MM.1S (cell line): ENCODE data around the gene RTRAF.

Experiments
- EZH2 ChIP-seq: fragments of 300-600 bp; sonication (generic); optimal IDR thresholded peaks from 2 replicates; pipeline ENCODE3; 2017; ENCODE audit warnings: low read depth, mild to moderate bottlenecking, antibody characterized with exemption, low read length, mixed read lengths
- EZH2phosphoT487 ChIP-seq: fragments of 300-600 bp; sonication (generic); IDR thresholded peaks from 2 replicates; pipeline ENCODE4 v1.6.1; 2018; ENCODE audit warnings: antibody characterized with exemption, low read length
- TF ChIP-seq, protein P1 (sequence below): fragments of 300-600 bp; sonication (generic); IDR thresholded peaks from 2 replicates; pipeline ENCODE4 v1.5.1; 2016; ENCODE audit warnings: antibody characterized with exemption, low read length, mixed read lengths

DNA sequence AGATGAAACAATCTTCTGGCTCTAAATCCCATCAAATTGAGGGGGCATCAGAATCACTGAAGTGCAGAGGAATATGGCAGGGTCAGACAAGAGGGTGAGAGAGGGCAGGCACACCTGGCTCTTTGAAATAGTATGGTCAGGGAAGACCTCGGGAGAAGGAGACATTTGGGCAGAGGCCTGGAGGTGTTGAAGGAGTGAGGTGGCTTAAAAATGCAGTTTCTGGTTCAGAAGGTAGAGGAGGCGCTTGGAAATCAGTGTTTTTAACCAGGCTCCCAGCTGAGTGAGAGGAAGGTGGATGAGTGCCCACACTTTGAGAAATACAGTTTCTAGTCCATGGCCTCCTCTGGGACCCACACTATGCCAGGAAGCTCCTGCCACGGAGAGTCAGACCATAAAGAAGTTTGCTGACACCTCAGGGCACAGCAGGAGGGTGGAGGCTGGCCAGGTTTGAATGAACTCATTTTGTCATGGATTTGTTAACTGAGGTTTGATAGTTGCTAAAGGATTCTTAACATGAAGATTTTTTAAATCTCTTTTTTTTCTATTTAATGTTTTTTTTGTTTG lies 59.4 kb downstream of the RTRAF start:
- TF ChIP-seq, protein P1, sequence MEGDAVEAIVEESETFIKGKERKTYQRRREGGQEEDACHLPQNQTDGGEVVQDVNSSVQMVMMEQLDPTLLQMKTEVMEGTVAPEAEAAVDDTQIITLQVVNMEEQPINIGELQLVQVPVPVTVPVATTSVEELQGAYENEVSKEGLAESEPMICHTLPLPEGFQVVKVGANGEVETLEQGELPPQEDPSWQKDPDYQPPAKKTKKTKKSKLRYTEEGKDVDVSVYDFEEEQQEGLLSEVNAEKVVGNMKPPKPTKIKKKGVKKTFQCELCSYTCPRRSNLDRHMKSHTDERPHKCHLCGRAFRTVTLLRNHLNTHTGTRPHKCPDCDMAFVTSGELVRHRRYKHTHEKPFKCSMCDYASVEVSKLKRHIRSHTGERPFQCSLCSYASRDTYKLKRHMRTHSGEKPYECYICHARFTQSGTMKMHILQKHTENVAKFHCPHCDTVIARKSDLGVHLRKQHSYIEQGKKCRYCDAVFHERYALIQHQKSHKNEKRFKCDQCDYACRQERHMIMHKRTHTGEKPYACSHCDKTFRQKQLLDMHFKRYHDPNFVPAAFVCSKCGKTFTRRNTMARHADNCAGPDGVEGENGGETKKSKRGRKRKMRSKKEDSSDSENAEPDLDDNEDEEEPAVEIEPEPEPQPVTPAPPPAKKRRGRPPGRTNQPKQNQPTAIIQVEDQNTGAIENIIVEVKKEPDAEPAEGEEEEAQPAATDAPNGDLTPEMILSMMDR, result no peak
- no peak for TF ChIP-seq EZH2phosphoT487
- no peak for TF ChIP-seq EZH2
